HepG2 (cell line): ENCODE data around the gene STAT1. TPM values are rescaled to one million over a fixed set of nuclear protein-coding genes. Genes with fewer than 3 reads are reported as not detected.

Source experiments
- CREB1 ChIP-seq, 2 experiments: fragments of 450-650 bp in 1 of 2; IDR thresholded peaks; 2 replicates each; pipeline ENCODE4 v1.6.1; 2016 to 2017; ENCODE audit warnings: control low read depth in 1 of 2, mild to moderate bottlenecking in 1 of 2, missing compliant biosample characterization in 1 of 2, missing genetic modification characterization in 1 of 2
- KLF6 ChIP-seq: IDR thresholded peaks from 2 replicates; pipeline ENCODE4 v1.8.0; 2016; ENCODE audit warnings: missing biosample characterization, missing genetic modification reagents
- RAD21 ChIP-seq: fragments of 450-650 bp; formaldehyde crosslinking; IDR thresholded peaks from 2 replicates; pipeline ENCODE4 v1.5.0; 2020; ENCODE audit warnings: mild to moderate bottlenecking
- SMC3 ChIP-seq: IDR thresholded peaks from 2 replicates; pipeline ENCODE4 v1.6.1; 2011; ENCODE audit warnings: low read length, improper control_type of control experiment
- TGIF2 ChIP-seq: IDR thresholded peaks from 2 replicates; pipeline ENCODE4 v1.6.1; 2016; ENCODE audit warnings: control low read depth, missing compliant biosample characterization
- XRCC5 ChIP-seq: fragments of 200-400 bp; formaldehyde crosslinking; optimal IDR thresholded peaks from 2 replicates; pipeline ENCODE3; 2017; ENCODE audit warnings: mild to moderate bottlenecking, low read length
- ZNF383 ChIP-seq: sonication (generic); formaldehyde crosslinking; IDR thresholded peaks from 2 replicates; pipeline ENCODE4 v1.4.0; 2020; ENCODE audit warnings: missing genetic modification reagents, mild to moderate bottlenecking, borderline replicate concordance
- ZNF558 ChIP-seq: sonication (generic); formaldehyde crosslinking; IDR thresholded peaks from 2 replicates; pipeline ENCODE4 v1.9.0; 2022; ENCODE audit warnings: mild to moderate bottlenecking, missing genetic modification reagents, borderline replicate concordance
- ZNF616 ChIP-seq: sonication (generic); formaldehyde crosslinking; IDR thresholded peaks from 2 replicates; pipeline ENCODE4 v1.5.0; 2020; ENCODE audit warnings: low read depth, mild to moderate bottlenecking, missing genetic modification reagents
- polyA plus RNA-seq, 8 experiments: library from polyadenylated mRNA; depleted of rRNA in 3 of 8; stranded (reverse) in 7 of 8; unstranded in 1 of 8; fragments of >200 nt; fragmentation: Illumina TruSeq in 4 of 8; extraction: Trizol in 4 of 8; gene quantifications; 2 replicates each; pipeline versions ENCODE4 v1.2.1 to v1.2.3, GENCODE V29; 2011 to 2016; ENCODE audit warnings: low read depth in 4 of 8, missing spikeins in 1 of 8, mixed read lengths in 1 of 8; ENCODE audit not compliant: insufficient read depth in 1 of 8
- total RNA-seq, 5 experiments: library from RNA; depleted of rRNA; stranded (reverse); fragments of >200 nt; fragmentation: Illumina TruSeq; extraction: Trizol; gene quantifications; 2 replicates each; pipeline ENCODE4 v1.2.3, GENCODE V29; 2016; ENCODE audit warnings: low read depth in 1 of 5
- TF ChIP-seq, protein P1 (sequence below): sonication (generic); formaldehyde crosslinking; IDR thresholded peaks from 2 replicates; pipeline ENCODE4 v1.5.0; 2020; ENCODE audit warnings: mild to moderate bottlenecking, missing genetic modification reagents, moderate library complexity
- TF ChIP-seq, protein P2 (sequence below): IDR thresholded peaks from 2 replicates; pipeline ENCODE4 v1.6.1; 2012; ENCODE audit warnings: low read depth, low read length, improper control_type of control experiment
- TF ChIP-seq, protein P3 (sequence below): sonication (generic); formaldehyde crosslinking; IDR thresholded peaks from 2 replicates; pipeline ENCODE4 v1.4.0; 2020; ENCODE audit warnings: missing genetic modification reagents, borderline replicate concordance
- TF ChIP-seq, protein P4 (sequence below): sonication (generic); formaldehyde crosslinking; IDR thresholded peaks from 2 replicates; pipeline ENCODE4 v1.5.1; 2020; ENCODE audit warnings: missing genetic modification reagents, mild to moderate bottlenecking, borderline replicate concordance
- TF ChIP-seq, protein P5 (sequence below): sonication (generic); formaldehyde crosslinking; IDR thresholded peaks from 2 replicates; pipeline ENCODE4 v1.4.0; 2020; ENCODE audit warnings: missing genetic modification reagents
- TF ChIP-seq, protein P6 (sequence below): sonication (generic); formaldehyde crosslinking; IDR thresholded peaks from 2 replicates; pipeline ENCODE4 v1.4.0; 2020; ENCODE audit warnings: missing genetic modification reagents

Gene STAT1
- total and polyA plus RNA-seq, 2 of the 13 experiments (the other 11 are each of a cell fraction or from before 2014, with no cell fraction given): 21.8 to 59.6 TPM

DNA sequence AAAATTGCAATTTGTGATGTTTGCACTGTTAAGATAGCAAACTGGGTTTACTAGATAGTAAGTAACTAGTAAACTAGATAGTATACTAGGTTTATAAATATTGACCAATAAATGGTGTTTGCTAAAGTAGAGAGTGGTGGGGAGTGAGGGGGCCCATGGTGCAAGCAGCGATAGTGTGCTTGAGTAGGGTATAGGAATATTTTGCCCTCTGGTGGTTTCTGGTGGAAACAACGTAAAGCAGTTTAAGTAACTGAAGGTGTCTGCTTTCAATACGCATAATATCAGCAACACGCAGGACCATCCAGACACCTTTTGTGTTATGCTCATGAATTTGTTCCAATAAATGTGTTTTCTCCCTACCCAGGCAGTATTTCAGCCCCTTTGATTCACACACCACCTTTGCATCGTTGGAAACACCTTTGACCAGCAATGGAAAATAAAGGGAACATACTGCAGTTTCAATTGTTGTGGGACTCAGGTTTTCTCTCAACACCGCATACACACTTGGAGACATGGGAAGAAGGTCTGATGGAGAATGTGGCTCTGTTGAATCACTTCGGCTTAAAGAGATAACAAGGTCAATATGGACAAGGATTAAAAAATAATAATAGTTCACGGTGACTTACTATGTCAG, 16.7 kb upstream of the STAT1 start (continued):
- TF ChIP-seq, protein P1, sequence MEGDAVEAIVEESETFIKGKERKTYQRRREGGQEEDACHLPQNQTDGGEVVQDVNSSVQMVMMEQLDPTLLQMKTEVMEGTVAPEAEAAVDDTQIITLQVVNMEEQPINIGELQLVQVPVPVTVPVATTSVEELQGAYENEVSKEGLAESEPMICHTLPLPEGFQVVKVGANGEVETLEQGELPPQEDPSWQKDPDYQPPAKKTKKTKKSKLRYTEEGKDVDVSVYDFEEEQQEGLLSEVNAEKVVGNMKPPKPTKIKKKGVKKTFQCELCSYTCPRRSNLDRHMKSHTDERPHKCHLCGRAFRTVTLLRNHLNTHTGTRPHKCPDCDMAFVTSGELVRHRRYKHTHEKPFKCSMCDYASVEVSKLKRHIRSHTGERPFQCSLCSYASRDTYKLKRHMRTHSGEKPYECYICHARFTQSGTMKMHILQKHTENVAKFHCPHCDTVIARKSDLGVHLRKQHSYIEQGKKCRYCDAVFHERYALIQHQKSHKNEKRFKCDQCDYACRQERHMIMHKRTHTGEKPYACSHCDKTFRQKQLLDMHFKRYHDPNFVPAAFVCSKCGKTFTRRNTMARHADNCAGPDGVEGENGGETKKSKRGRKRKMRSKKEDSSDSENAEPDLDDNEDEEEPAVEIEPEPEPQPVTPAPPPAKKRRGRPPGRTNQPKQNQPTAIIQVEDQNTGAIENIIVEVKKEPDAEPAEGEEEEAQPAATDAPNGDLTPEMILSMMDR (CRISPR knock-in tag): peak; percentile 80
- no peak for TF ChIP-seq ZNF558 (CRISPR knock-in tag)
- TF ChIP-seq, protein P2, sequence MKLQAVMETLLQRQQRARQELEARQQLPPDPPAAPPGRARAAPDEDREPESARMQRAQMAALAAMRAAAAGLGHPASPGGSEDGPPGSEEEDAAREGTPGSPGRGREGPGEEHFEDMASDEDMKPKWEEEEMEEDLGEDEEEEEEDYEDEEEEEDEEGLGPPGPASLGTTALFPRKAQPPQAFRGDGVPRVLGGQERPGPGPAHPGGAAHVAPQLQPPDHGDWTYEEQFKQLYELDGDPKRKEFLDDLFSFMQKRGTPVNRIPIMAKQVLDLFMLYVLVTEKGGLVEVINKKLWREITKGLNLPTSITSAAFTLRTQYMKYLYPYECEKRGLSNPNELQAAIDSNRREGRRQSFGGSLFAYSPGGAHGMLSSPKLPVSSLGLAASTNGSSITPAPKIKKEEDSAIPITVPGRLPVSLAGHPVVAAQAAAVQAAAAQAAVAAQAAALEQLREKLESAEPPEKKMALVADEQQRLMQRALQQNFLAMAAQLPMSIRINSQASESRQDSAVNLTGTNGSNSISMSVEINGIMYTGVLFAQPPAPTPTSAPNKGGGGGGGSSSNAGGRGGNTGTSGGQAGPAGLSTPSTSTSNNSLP: peak; percentile 31; the same call in 1 of the 2 replicates
- TF ChIP-seq ZNF616 (CRISPR knock-in tag): no peak
- TF ChIP-seq, protein P3, sequence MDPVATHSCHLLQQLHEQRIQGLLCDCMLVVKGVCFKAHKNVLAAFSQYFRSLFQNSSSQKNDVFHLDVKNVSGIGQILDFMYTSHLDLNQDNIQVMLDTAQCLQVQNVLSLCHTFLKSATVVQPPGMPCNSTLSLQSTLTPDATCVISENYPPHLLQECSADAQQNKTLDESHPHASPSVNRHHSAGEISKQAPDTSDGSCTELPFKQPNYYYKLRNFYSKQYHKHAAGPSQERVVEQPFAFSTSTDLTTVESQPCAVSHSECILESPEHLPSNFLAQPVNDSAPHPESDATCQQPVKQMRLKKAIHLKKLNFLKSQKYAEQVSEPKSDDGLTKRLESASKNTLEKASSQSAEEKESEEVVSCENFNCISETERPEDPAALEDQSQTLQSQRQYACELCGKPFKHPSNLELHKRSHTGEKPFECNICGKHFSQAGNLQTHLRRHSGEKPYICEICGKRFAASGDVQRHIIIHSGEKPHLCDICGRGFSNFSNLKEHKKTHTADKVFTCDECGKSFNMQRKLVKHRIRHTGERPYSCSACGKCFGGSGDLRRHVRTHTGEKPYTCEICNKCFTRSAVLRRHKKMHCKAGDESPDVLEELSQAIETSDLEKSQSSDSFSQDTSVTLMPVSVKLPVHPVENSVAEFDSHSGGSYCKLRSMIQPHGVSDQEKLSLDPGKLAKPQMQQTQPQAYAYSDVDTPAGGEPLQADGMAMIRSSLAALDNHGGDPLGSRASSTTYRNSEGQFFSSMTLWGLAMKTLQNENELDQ (CRISPR knock-in tag): peak; percentile 64; the same call in 1 of the 2 replicates
- peak; percentile 35; the same call in 1 of the 2 replicates for TF ChIP-seq TGIF2
- no peak for TF ChIP-seq ZNF383 (CRISPR knock-in tag)
- no peak for TF ChIP-seq CREB1 (IDR thresholded peaks at IDR 0.05)
- peak; percentile 12; the same call in 1 of the 2 replicates for TF ChIP-seq CREB1 (CRISPR knock-in tag; IDR thresholded peaks at IDR 0.05)
- TF ChIP-seq, protein P4, sequence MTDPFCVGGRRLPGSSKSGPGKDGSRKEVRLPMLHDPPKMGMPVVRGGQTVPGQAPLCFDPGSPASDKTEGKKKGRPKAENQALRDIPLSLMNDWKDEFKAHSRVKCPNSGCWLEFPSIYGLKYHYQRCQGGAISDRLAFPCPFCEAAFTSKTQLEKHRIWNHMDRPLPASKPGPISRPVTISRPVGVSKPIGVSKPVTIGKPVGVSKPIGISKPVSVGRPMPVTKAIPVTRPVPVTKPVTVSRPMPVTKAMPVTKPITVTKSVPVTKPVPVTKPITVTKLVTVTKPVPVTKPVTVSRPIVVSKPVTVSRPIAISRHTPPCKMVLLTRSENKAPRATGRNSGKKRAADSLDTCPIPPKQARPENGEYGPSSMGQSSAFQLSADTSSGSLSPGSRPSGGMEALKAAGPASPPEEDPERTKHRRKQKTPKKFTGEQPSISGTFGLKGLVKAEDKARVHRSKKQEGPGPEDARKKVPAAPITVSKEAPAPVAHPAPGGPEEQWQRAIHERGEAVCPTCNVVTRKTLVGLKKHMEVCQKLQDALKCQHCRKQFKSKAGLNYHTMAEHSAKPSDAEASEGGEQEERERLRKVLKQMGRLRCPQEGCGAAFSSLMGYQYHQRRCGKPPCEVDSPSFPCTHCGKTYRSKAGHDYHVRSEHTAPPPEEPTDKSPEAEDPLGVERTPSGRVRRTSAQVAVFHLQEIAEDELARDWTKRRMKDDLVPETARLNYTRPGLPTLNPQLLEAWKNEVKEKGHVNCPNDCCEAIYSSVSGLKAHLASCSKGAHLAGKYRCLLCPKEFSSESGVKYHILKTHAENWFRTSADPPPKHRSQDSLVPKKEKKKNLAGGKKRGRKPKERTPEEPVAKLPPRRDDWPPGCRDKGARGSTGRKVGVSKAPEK (CRISPR knock-in tag): 0 out of 2 replicates have a peak, but pooled peaks have one; percentile 50
- TF ChIP-seq SMC3: peak; percentile 79
- TF ChIP-seq RAD21: peak; percentile 53; the same call in 1 of the 2 replicates
- 0 out of 2 replicates have a peak, but pooled peaks have one; percentile 43 for TF ChIP-seq KLF6
- TF ChIP-seq, protein P5, sequence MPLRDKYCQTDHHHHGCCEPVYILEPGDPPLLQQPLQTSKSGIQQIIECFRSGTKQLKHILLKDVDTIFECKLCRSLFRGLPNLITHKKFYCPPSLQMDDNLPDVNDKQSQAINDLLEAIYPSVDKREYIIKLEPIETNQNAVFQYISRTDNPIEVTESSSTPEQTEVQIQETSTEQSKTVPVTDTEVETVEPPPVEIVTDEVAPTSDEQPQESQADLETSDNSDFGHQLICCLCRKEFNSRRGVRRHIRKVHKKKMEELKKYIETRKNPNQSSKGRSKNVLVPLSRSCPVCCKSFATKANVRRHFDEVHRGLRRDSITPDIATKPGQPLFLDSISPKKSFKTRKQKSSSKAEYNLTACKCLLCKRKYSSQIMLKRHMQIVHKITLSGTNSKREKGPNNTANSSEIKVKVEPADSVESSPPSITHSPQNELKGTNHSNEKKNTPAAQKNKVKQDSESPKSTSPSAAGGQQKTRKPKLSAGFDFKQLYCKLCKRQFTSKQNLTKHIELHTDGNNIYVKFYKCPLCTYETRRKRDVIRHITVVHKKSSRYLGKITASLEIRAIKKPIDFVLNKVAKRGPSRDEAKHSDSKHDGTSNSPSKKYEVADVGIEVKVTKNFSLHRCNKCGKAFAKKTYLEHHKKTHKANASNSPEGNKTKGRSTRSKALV (CRISPR knock-in tag): peak; percentile 58; the same call in 1 of the 2 replicates
- TF ChIP-seq, protein P6, sequence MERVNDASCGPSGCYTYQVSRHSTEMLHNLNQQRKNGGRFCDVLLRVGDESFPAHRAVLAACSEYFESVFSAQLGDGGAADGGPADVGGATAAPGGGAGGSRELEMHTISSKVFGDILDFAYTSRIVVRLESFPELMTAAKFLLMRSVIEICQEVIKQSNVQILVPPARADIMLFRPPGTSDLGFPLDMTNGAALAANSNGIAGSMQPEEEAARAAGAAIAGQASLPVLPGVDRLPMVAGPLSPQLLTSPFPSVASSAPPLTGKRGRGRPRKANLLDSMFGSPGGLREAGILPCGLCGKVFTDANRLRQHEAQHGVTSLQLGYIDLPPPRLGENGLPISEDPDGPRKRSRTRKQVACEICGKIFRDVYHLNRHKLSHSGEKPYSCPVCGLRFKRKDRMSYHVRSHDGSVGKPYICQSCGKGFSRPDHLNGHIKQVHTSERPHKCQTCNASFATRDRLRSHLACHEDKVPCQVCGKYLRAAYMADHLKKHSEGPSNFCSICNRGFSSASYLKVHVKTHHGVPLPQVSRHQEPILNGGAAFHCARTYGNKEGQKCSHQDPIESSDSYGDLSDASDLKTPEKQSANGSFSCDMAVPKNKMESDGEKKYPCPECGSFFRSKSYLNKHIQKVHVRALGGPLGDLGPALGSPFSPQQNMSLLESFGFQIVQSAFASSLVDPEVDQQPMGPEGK (CRISPR knock-in tag): peak; percentile 73
- TF ChIP-seq XRCC5: peak; percentile 62
